Measurements from ENCODE around the gene FAM111B.

- TF ChIP-seq SUZ12 (IDR thresholded peaks at IDR 0.05; ENCODE audit: extremely low read depth, insufficient read depth, insufficient read length) (no peak), ZNF274 (IDR thresholded peaks at IDR 0.05; ENCODE audit: low read depth, low read length) (no peak), YY1 (IDR thresholded peaks at IDR 0.05; ENCODE audit: insufficient read depth, insufficient read length) (no peak)
These were observed 67.6 kb downstream of the FAM111B start for GRCh38 chr11:59174664-59175033.
